ENCODE measurements around the gene SUPV3L1.

GRCh38 chr10:69208761-69209160 lies 28.7 kb downstream of the SUPV3L1 start:
- no peak for TF ChIP-seq POLR2A (IDR thresholded peaks at IDR 0.05; ENCODE audit: low read length)
- TF ChIP-seq GATA1 (IDR thresholded peaks at IDR 0.05; ENCODE audit: low read depth, low read length): no peak
